Stomach smooth muscle (tissue), 2 donors: ENCODE measurements around the gene AMER2.

ENCODE experiments used
- H3K27ac ChIP-seq: one replicate; pipeline ENCODE4 v1.7.0; 2013; ENCODE audit warnings: mild to moderate bottlenecking, low read length, inconsistent platforms
- H3K27me3 ChIP-seq, 2 donors: one replicate each; pipeline ENCODE4 v1.7.0; 2013; ENCODE audit warnings: low read length in 2 of 2; ENCODE audit not compliant: insufficient read depth in 2 of 2, control insufficient read depth in 1 of 2
- H3K36me3 ChIP-seq, 2 donors: one replicate each; pipeline ENCODE4 v1.7.0; 2013; ENCODE audit warnings: low read length in 2 of 2; ENCODE audit not compliant: control insufficient read depth in 2 of 2, insufficient read depth in 2 of 2
- H3K4me1 ChIP-seq: one replicate; pipeline ENCODE4 v1.7.0; 2013; ENCODE audit warnings: low read length; ENCODE audit not compliant: control insufficient read depth, insufficient read depth
- H3K4me3 ChIP-seq, 2 donors: one replicate each; pipeline ENCODE4 v1.7.0; 2013; ENCODE audit warnings: low read length in 2 of 2
- H3K9ac ChIP-seq, 2 donors: one replicate each; pipeline ENCODE4 v1.7.0; 2013; ENCODE audit warnings: low read length in 2 of 2, mild to moderate bottlenecking in 1 of 2
- H3K9me3 ChIP-seq, 2 donors: one replicate each; pipeline ENCODE4 v1.7.0; 2013; ENCODE audit warnings: low read length in 2 of 2; ENCODE audit not compliant: control insufficient read depth in 2 of 2
- donor health status: healthy.
- donor health status: Pancreatic carcinoma.

The AMER2 gene

GRCh38 chr13:25203127-25203740, 31.1 kb upstream of the AMER2 start:
- H3K9ac ChIP-seq, result no peak overlapping the region
- no peaks in the 10 kb centered on the region for H3K4me1 ChIP-seq
- no peaks in the 10 kb centered on the region for H3K36me3 ChIP-seq
- no peak overlapping the region for H3K27ac ChIP-seq
- H3K9me3 ChIP-seq, result peaks cover 0 to 7% of the 10 kb centered on the region in 2 donors
- H3K27me3 ChIP-seq, result peaks cover 5 to 9% of the 10 kb centered on the region in 2 donors
- H3K4me3 ChIP-seq, result no peak overlapping the region

GRCh38 chr13:25200783-25201182, 28.7 kb upstream of the AMER2 start:
- H3K9ac ChIP-seq, result no peak overlapping the region
- peaks cover 0 to 7% of the 10 kb centered on the region in 2 donors for H3K9me3 ChIP-seq
- H3K27ac ChIP-seq, result no peak overlapping the region
- H3K4me3 ChIP-seq, result no peak overlapping the region
- peaks cover 5 to 9% of the 10 kb centered on the region in 2 donors for H3K27me3 ChIP-seq
- no peaks in the 10 kb centered on the region for H3K36me3 ChIP-seq
- no peaks in the 10 kb centered on the region for H3K4me1 ChIP-seq

GRCh38 chr13:25198647-25199046, 26.6 kb upstream of the AMER2 start:
- H3K4me1 ChIP-seq, result no peaks in the 10 kb centered on the region
- peaks cover 0 to 7% of the 10 kb centered on the region in 2 donors for H3K9me3 ChIP-seq
- no peaks in the 10 kb centered on the region for H3K36me3 ChIP-seq
- H3K27me3 ChIP-seq, result peaks cover 5 to 9% of the 10 kb centered on the region in 2 donors
- H3K4me3 ChIP-seq, result no peak overlapping the region
- no peak overlapping the region for H3K9ac ChIP-seq
- no peak overlapping the region for H3K27ac ChIP-seq

- no peak overlapping the region for H3K4me3 ChIP-seq
- peaks cover 2 to 4% of the 10 kb centered on the region in 2 donors for H3K27me3 ChIP-seq
- no peaks in the 10 kb centered on the region for H3K36me3 ChIP-seq
- H3K9me3 ChIP-seq, result peaks cover 0 to 7% of the 10 kb centered on the region in 2 donors
- no peak overlapping the region for H3K27ac ChIP-seq
- H3K9ac ChIP-seq, result no peak overlapping the region
- H3K4me1 ChIP-seq, result no peaks in the 10 kb centered on the region
These were observed 24.9 kb upstream of the AMER2 start for GRCh38 chr13:25196971-25197370.

GRCh38 chr13:25192936-25193335, 20.8 kb upstream of the AMER2 start:
- Histone ChIP-seq H3K9me3 (no peaks in the 10 kb centered on the region), H3K4me1 (no peaks in the 10 kb centered on the region), H3K36me3 (no peaks in the 10 kb centered on the region), H3K4me3 (no peak overlapping the region), H3K9ac (no peak overlapping the region), H3K27ac (no peak overlapping the region), H3K27me3 (peaks cover 0 to 2% of the 10 kb centered on the region in 2 donors)

GRCh38 chr13:25192489-25192888, 20.4 kb upstream of the AMER2 start:
- H3K9me3 ChIP-seq, result no peaks in the 10 kb centered on the region
- peaks cover 0 to 2% of the 10 kb centered on the region in 2 donors for H3K27me3 ChIP-seq
- no peaks in the 10 kb centered on the region for H3K4me1 ChIP-seq
- H3K27ac ChIP-seq, result no peak overlapping the region
- H3K9ac ChIP-seq, result no peak overlapping the region
- H3K36me3 ChIP-seq, result no peaks in the 10 kb centered on the region
- no peak overlapping the region for H3K4me3 ChIP-seq

- Histone ChIP-seq H3K9me3 (no peaks in the 10 kb centered on the region), H3K27ac (no peak overlapping the region), H3K36me3 (no peaks in the 10 kb centered on the region), H3K4me3 (no peak overlapping the region), H3K27me3 (peaks cover 0 to 2% of the 10 kb centered on the region in 2 donors), H3K4me1 (no peaks in the 10 kb centered on the region), H3K9ac (no peak overlapping the region)
These were observed 20.0 kb upstream of the AMER2 start for GRCh38 chr13:25192052-25192451.

- Histone ChIP-seq H3K4me1 (no peaks in the 10 kb centered on the region), H3K9me3 (no peaks in the 10 kb centered on the region), H3K4me3 (no peak overlapping the region), H3K27ac (no peak overlapping the region), H3K27me3 (peaks cover 0 to 2% of the 10 kb centered on the region in 2 donors), H3K9ac (no peak overlapping the region), H3K36me3 (no peaks in the 10 kb centered on the region)
These were observed 18.7 kb upstream of the AMER2 start for GRCh38 chr13:25190771-25191170.

- no peak overlapping the region for H3K27ac ChIP-seq
- no peaks in the 10 kb centered on the region for H3K4me1 ChIP-seq
- no peak overlapping the region for H3K9ac ChIP-seq
- no peak overlapping the region for H3K4me3 ChIP-seq
- H3K27me3 ChIP-seq, result peaks cover 0 to 2% of the 10 kb centered on the region in 2 donors
- no peaks in the 10 kb centered on the region for H3K36me3 ChIP-seq
- no peaks in the 10 kb centered on the region for H3K9me3 ChIP-seq
These were observed 18.2 kb upstream of the AMER2 start for GRCh38 chr13:25190256-25190655.

GRCh38 chr13:25187596-25187995, 15.5 kb upstream of the AMER2 start:
- Histone ChIP-seq H3K9ac (no peak overlapping the region), H3K9me3 (peaks cover 0 to 2% of the 10 kb centered on the region in 2 donors), H3K36me3 (no peaks in the 10 kb centered on the region), H3K27me3 (peaks cover 0 to 5% of the 10 kb centered on the region in 2 donors), H3K27ac (no peak overlapping the region), H3K4me3 (no peak overlapping the region), H3K4me1 (no peaks in the 10 kb centered on the region)

GRCh38 chr13:25186187-25186586, 14.1 kb upstream of the AMER2 start:
- H3K36me3 ChIP-seq, result no peaks in the 10 kb centered on the region
- H3K4me1 ChIP-seq, result no peaks in the 10 kb centered on the region
- no peak overlapping the region for H3K9ac ChIP-seq
- peaks cover 0 to 2% of the 10 kb centered on the region in 2 donors for H3K9me3 ChIP-seq
- peaks cover 0 to 5% of the 10 kb centered on the region in 2 donors for H3K27me3 ChIP-seq
- H3K4me3 ChIP-seq, result no peak overlapping the region
- no peak overlapping the region for H3K27ac ChIP-seq
